Ovary (tissue), 3 donors: ENCODE data around the gene TFG.

Source experiments
- CTCF ChIP-seq, 3 donors: fragments of 450-650 bp in 2 of 3; fragments of 200-600 bp in 1 of 3; IDR thresholded peaks; one replicate each; pipeline versions ENCODE4 v1.5.1 to v1.8.0; 2016 to 2022; ENCODE audit warnings: antibody characterized with exemption in 3 of 3, mild to moderate bottlenecking in 1 of 3
- EP300 ChIP-seq: sonication (generic); formaldehyde crosslinking; IDR thresholded peaks from one replicate; pipeline ENCODE4 v1.6.1; 2017; ENCODE audit warnings: antibody characterized with exemption
- donor health status: DM: no; HTN: no; CAD: no.

GRCh38 chr3:100720426-100720825, 11.1 kb downstream of the TFG start:
- TF ChIP-seq CTCF (IDR thresholded peaks at IDR 0.05) (no peak), EP300 (no peak)
